HCT116 (cell line): ENCODE results near the gene ACAP2. TPM values are rescaled to one million over a fixed set of nuclear protein-coding genes. Genes with fewer than 3 reads are reported as not detected.

Experiments
- ATAC-seq: fragments of 200-7000 bp; cut with Tn5 transposase; 2 replicates; pipeline ENCODE4 v1.9.1; 2020; ENCODE audit warnings: mild to moderate bottlenecking, moderate library complexity
- BruUV-seq: library from RNA; stranded (reverse); fragments of 400-500 nt; replicated peaks from 2 replicates; lab custom pipeline; 2021; lab: Mats Ljungman, UMichigan
- CTCF ChIA-PET: fragments of 300-600 bp; sonication (Branson Sonifier 250); formaldehyde crosslinking; loops from one replicate; lab custom pipeline; 2021; ENCODE audit warnings: antibody characterized with exemption; lab: Charles Lee
- POLR2A ChIA-PET: fragments of 300-600, 350-600 bp; sonication (Branson Sonifier 250); formaldehyde crosslinking; loops from one replicate; lab custom pipeline; 2021; ENCODE audit warnings: antibody characterized with exemption; lab: Charles Lee
- RAD21 ChIA-PET, 2 experiments: fragments of 300-600 bp; sonication (Branson Sonifier 250); formaldehyde crosslinking; loops; one replicate each; lab custom pipeline; 2023; ENCODE audit warnings: low total read pairs in 2 of 2; ENCODE audit not compliant: uncharacterized antibody in 2 of 2, unreplicated experiment in 2 of 2, low non-redundant PET in 1 of 2; lab: Charles Lee
- DNase-seq: peaks from one replicate; pipeline ENCODE4 v3.0.0-alpha.2; 2010; ENCODE audit warnings: low read depth, low spot score
- H2AFZ ChIP-seq: fragments of 200-600 bp; shearing (Covaris generic), sonication (generic); 2 replicates; pipeline ENCODE4 v1.6.1; 2017; ENCODE audit warnings: low read depth, mixed run types, mixed read lengths, antibody characterized with exemption, low read length; ENCODE audit not compliant: poor library complexity, severe bottlenecking
- H3K27ac ChIP-seq: 2 replicates; pipeline ENCODE4 v1.5.1; 2012; ENCODE audit warnings: low read depth, low read length
- H3K27me3 ChIP-seq: fragments of 200-600 bp; sonication (generic); 2 replicates; pipeline ENCODE4 v1.6.1; 2016; ENCODE audit warnings: mixed run types, low read length, mixed read lengths; ENCODE audit not compliant: insufficient read depth
- H3K36me3 ChIP-seq, 2 experiments: fragments of 200-500 bp in 1 of 2; fragments of 200-600 bp in 1 of 2; sonication (Bioruptor generic) in 1 of 2; sonication (generic) in 1 of 2; 2 replicates each; pipeline versions ENCODE4 v1.5.1 to v1.6.1; 2014 to 2016; ENCODE audit warnings: low read length in 2 of 2, inconsistent platforms in 1 of 2, mixed read lengths in 1 of 2, mixed run types in 1 of 2; ENCODE audit not compliant: insufficient read depth in 2 of 2, control insufficient read depth in 1 of 2
- H3K4me1 ChIP-seq, 2 experiments: fragments of 200-600 bp in 1 of 2; sonication (generic) in 1 of 2; 2 replicates each; pipeline versions ENCODE4 v1.5.1 to v1.6.1; 2012 to 2017; ENCODE audit warnings: low read length in 2 of 2, inconsistent platforms in 1 of 2, mild to moderate bottlenecking in 1 of 2, mixed read lengths in 1 of 2, mixed run types in 1 of 2, moderate library complexity in 1 of 2; ENCODE audit not compliant: insufficient read depth in 2 of 2, control insufficient read depth in 1 of 2
- H3K4me2 ChIP-seq: fragments of 200-600 bp; sonication (generic); 2 replicates; pipeline ENCODE4 v1.6.1; 2017; ENCODE audit warnings: mixed run types, low read length, mixed read lengths
- H3K4me3 ChIP-seq, 2 experiments: fragments of 200-600 bp in 1 of 2; sonication (generic) in 1 of 2; replicated peaks in 1 of 2; 2 replicates each; pipeline ENCODE4 v1.5.1; 2011 to 2016; ENCODE audit warnings: low read length in 2 of 2, control low read depth in 1 of 2, low read depth in 1 of 2, mild to moderate bottlenecking in 1 of 2, mixed read lengths in 1 of 2, mixed run types in 1 of 2
- H3K79me2 ChIP-seq: fragments of 200-600 bp; sonication (generic); 2 replicates; pipeline ENCODE4 v1.6.1; 2017; ENCODE audit warnings: mild to moderate bottlenecking, mixed run types, low read length, moderate library complexity, mixed read lengths; ENCODE audit not compliant: insufficient read depth
- H3K9ac ChIP-seq: fragments of 200-600 bp; sonication (generic); 2 replicates; pipeline ENCODE4 v1.6.1; 2016; ENCODE audit warnings: low read length, mixed read lengths
- H3K9me2 ChIP-seq: fragments of 200-600 bp; sonication (generic), shearing (Covaris generic); 2 replicates; pipeline ENCODE4 v1.6.1; 2017; ENCODE audit warnings: mixed run types, mild to moderate bottlenecking, moderate library complexity; ENCODE audit not compliant: insufficient read depth
- H3K9me3 ChIP-seq, 2 experiments: fragments of 200-500 bp in 1 of 2; fragments of 200-600 bp in 1 of 2; sonication (Bioruptor generic) in 1 of 2; sonication (generic) in 1 of 2; 2 replicates each; pipeline ENCODE4 v1.6.1; 2014 to 2017; ENCODE audit warnings: low read length in 2 of 2, mixed read lengths in 2 of 2, inconsistent platforms in 1 of 2, low read depth in 1 of 2, mild to moderate bottlenecking in 1 of 2, mixed run types in 1 of 2, moderate library complexity in 1 of 2; ENCODE audit not compliant: control insufficient read depth in 1 of 2, insufficient read depth in 1 of 2
- H4K20me1 ChIP-seq: fragments of 200-600 bp; sonication (generic), shearing (Covaris generic); 2 replicates; pipeline ENCODE4 v1.6.1; 2017; ENCODE audit warnings: mixed run types, mild to moderate bottlenecking, moderate library complexity; ENCODE audit not compliant: insufficient read depth
- CBX3 ChIP-seq: IDR thresholded peaks from 2 replicates; pipeline ENCODE4 v1.6.1; 2012; ENCODE audit warnings: low read depth
- EGR1 ChIP-seq: IDR thresholded peaks from 2 replicates; pipeline ENCODE4 v1.6.1; 2012; ENCODE audit warnings: low read depth
- EZH2 ChIP-seq: fragments of 200-600 bp; sonication (generic); IDR thresholded peaks from 2 replicates; pipeline ENCODE4 v1.6.1; 2017; ENCODE audit warnings: antibody characterized with exemption, mixed run types
- EZH2phosphoT487 ChIP-seq: fragments of 200-600 bp; IDR thresholded peaks from 2 replicates; pipeline ENCODE4 v1.6.1; 2018; ENCODE audit warnings: antibody characterized with exemption, borderline replicate concordance
- FOSL1 ChIP-seq: IDR thresholded peaks from 2 replicates; pipeline ENCODE4 v1.6.1; 2012; ENCODE audit warnings: low read depth
- POLR2AphosphoS5 ChIP-seq: IDR thresholded peaks from 2 replicates; pipeline ENCODE4 v1.6.1; 2011; ENCODE audit warnings: mild to moderate bottlenecking, low read depth, low read length, moderate library complexity
- RAD21 ChIP-seq: IDR thresholded peaks from 2 replicates; pipeline ENCODE4 v1.6.1; 2012; ENCODE audit warnings: low read depth, mild to moderate bottlenecking
- SIN3A ChIP-seq: IDR thresholded peaks from 2 replicates; pipeline ENCODE4 v1.6.1; 2012; ENCODE audit warnings: low read depth
- SRF ChIP-seq: IDR thresholded peaks from 2 replicates; pipeline ENCODE4 v1.6.1; 2012; ENCODE audit warnings: low read depth
- YY1 ChIP-seq: IDR thresholded peaks from 2 replicates; pipeline ENCODE4 v1.6.1; 2011; ENCODE audit warnings: low read length, low read depth, moderate library complexity, mild to moderate bottlenecking; ENCODE audit not compliant: insufficient replicate concordance; ENCODE audit errors: extremely low read depth
- ZBTB33 ChIP-seq: IDR thresholded peaks from 2 replicates; pipeline ENCODE4 v1.6.1; 2011; ENCODE audit warnings: mild to moderate bottlenecking, low read length, moderate library complexity; ENCODE audit not compliant: insufficient replicate concordance; ENCODE audit errors: extremely low read depth
- ZNF274 ChIP-seq: fragments of 200-500 bp; sonication (Bioruptor generic); IDR thresholded peaks from 2 replicates; pipeline ENCODE4 v1.6.1; 2014; ENCODE audit warnings: mild to moderate bottlenecking, low read depth, low read length, inconsistent platforms
- intact Hi-C: fragments of 100-400 bp; cut with micrococcal nuclease; formaldehyde crosslinking; loops from 2 replicates; pipeline ENCODE4 v1.10.0; 2022
- total RNA-seq: library from RNA; stranded (reverse); gene quantifications from one replicate; pipeline ENCODE4 v1.2.1, GENCODE V29; 2021; ENCODE audit not compliant: unreplicated experiment
- TF ChIP-seq, protein P1 (sequence below): IDR thresholded peaks from 2 replicates; pipeline ENCODE4 v1.6.1; 2012; ENCODE audit warnings: low read depth
- TF ChIP-seq, protein P2 (sequence below): IDR thresholded peaks from 2 replicates; pipeline ENCODE4 v1.6.1; 2012

Gene ACAP2
- total RNA-seq, 1 experiment from 2014 or later = 43.0 TPM

GRCh38 chr3:195286115-195286872 lies 156.5 kb downstream of the ACAP2 start:
- H3K36me3 ChIP-seq = peaks cover 3 to 4% of the 10 kb centered on the region in 2 experiments; a peak in 2 of 4 replicates
- H3K9me2 ChIP-seq = no peaks in the 10 kb centered on the region
- no peak overlapping the region for H3K4me2 ChIP-seq
- H3K9ac ChIP-seq = no peak overlapping the region
- ChIA-PET RAD21 (no interaction called here), POLR2A (no interaction called here), CTCF (no interaction called here)
- no peaks in the 10 kb centered on the region for H3K4me1 ChIP-seq
- no peak overlapping the region for H3K27ac ChIP-seq
- no peaks in the 10 kb centered on the region for H4K20me1 ChIP-seq
- H3K79me2 ChIP-seq = no peaks in the 10 kb centered on the region
- no peak for DNase-seq
- no TSS peak for BruUV-seq
- no peak overlapping the region for H2AFZ ChIP-seq
- TF ChIP-seq SIN3A (no peak), POLR2AphosphoS5 (no peak), FOSL1 (no peak), YY1 (no peak), EZH2phosphoT487 (no peak), SRF (no peak), CBX3 (no peak), EZH2 (no peak), ZNF274 (no peak), ZBTB33 (no peak), RAD21 (no peak), EGR1 (no peak)
- TF ChIP-seq, protein P1, sequence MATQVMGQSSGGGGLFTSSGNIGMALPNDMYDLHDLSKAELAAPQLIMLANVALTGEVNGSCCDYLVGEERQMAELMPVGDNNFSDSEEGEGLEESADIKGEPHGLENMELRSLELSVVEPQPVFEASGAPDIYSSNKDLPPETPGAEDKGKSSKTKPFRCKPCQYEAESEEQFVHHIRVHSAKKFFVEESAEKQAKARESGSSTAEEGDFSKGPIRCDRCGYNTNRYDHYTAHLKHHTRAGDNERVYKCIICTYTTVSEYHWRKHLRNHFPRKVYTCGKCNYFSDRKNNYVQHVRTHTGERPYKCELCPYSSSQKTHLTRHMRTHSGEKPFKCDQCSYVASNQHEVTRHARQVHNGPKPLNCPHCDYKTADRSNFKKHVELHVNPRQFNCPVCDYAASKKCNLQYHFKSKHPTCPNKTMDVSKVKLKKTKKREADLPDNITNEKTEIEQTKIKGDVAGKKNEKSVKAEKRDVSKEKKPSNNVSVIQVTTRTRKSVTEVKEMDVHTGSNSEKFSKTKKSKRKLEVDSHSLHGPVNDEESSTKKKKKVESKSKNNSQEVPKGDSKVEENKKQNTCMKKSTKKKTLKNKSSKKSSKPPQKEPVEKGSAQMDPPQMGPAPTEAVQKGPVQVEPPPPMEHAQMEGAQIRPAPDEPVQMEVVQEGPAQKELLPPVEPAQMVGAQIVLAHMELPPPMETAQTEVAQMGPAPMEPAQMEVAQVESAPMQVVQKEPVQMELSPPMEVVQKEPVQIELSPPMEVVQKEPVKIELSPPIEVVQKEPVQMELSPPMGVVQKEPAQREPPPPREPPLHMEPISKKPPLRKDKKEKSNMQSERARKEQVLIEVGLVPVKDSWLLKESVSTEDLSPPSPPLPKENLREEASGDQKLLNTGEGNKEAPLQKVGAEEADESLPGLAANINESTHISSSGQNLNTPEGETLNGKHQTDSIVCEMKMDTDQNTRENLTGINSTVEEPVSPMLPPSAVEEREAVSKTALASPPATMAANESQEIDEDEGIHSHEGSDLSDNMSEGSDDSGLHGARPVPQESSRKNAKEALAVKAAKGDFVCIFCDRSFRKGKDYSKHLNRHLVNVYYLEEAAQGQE = no peak
- TF ChIP-seq, protein P2, sequence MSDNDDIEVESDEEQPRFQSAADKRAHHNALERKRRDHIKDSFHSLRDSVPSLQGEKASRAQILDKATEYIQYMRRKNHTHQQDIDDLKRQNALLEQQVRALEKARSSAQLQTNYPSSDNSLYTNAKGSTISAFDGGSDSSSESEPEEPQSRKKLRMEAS = no peak
- TF ChIP-seq, all 23 proteins: peak for 0
- no peaks in the 10 kb centered on the region for H3K27me3 ChIP-seq
- no peak for ATAC-seq
- no peaks in the 10 kb centered on the region for H3K9me3 ChIP-seq
- no peak overlapping the region for H3K4me3 ChIP-seq
- intact Hi-C loops = no loop called here
